Activated naive CD4-positive, alpha-beta T cell (primary cell): ENCODE data around the gene YAF2.
A peak's percentile ranks its signal among the peaks of the same experiment; 100 is the strongest.

ENCODE experiments used
- DNase-seq, 4 experiments: peaks; one replicate each; lab custom pipeline; 2025; lab: John Stamatoyannopoulos, UW

Gene YAF2

GRCh38 chr12:42238240-42239140 lies at the start of gene YAF2:
Gene YAF2 (minus strand): TSS chr12:42238248. CDS start chr12:42238180, 68 bp downstream.
- peak; percentile 56 to 78 (median 63) for DNase-seq

- no peak for DNase-seq
Measured at GRCh38 chr12:42286741-42287140, 48.7 kb upstream of the YAF2 start.

GRCh38 chr12:42285431-42285830 lies 47.4 kb upstream of the YAF2 start:
- no peak for DNase-seq

GRCh38 chr12:42284876-42285275 lies 46.8 kb upstream of the YAF2 start:
- no peak for DNase-seq

GRCh38 chr12:42284157-42284556 lies 46.1 kb upstream of the YAF2 start:
- no peak for DNase-seq

GRCh38 chr12:42283739-42284138 lies 45.7 kb upstream of the YAF2 start:
- no peak for DNase-seq

GRCh38 chr12:42282294-42282693 lies 44.2 kb upstream of the YAF2 start:
- DNase-seq = no peak

GRCh38 chr12:42281844-42282243 lies 43.8 kb upstream of the YAF2 start:
- no peak for DNase-seq

- DNase-seq = no peak
Measured at GRCh38 chr12:42281278-42281677, 43.2 kb upstream of the YAF2 start.

- no peak for DNase-seq
Measured at GRCh38 chr12:42278128-42278510, 40.1 kb upstream of the YAF2 start.

GRCh38 chr12:42277396-42278127 lies 39.5 kb upstream of the YAF2 start:
- DNase-seq = no peak

- DNase-seq = no peak
Measured at GRCh38 chr12:42275499-42275898, 37.5 kb upstream of the YAF2 start.

GRCh38 chr12:42273706-42274105 lies 35.7 kb upstream of the YAF2 start:
- no peak for DNase-seq

- DNase-seq = no peak
Measured at GRCh38 chr12:42270596-42270995, 32.5 kb upstream of the YAF2 start.

- DNase-seq = no peak
Measured at GRCh38 chr12:42267413-42268190, 29.6 kb upstream of the YAF2 start.

GRCh38 chr12:42266579-42267230 lies 28.7 kb upstream of the YAF2 start:
- DNase-seq = no peak

GRCh38 chr12:42262271-42262670 lies 24.2 kb upstream of the YAF2 start:
- no peak for DNase-seq

- DNase-seq = no peak
Measured at GRCh38 chr12:42261708-42262107, 23.7 kb upstream of the YAF2 start.

GRCh38 chr12:42260518-42260917 lies 22.5 kb upstream of the YAF2 start:
- no peak for DNase-seq

- DNase-seq = no peak
Measured at GRCh38 chr12:42259699-42260098, 21.7 kb upstream of the YAF2 start.

- DNase-seq = no peak
Measured at GRCh38 chr12:42255866-42256261, 17.8 kb upstream of the YAF2 start.
